ENCODE results near the gene GALNT17.

DNA sequence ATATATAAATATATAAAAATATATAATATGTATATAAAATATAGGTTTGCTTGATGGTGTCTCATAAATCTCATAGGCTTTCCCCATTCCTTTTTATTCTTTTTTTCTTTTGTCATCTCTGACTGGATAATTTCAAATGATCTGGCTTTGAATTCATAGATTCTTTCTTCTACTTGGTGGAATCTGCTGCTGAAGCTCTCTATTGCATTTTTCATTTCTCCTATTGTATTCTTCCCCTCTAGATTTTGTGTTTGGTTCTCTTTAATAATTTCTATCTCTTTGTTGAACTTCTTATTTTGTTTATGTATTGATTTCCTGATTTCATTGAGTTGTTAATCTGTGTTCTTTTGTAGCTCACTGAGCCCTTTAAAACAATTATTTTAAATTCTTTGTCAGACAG lies 629.4 kb downstream of the GALNT17 start:
- no peak for TF ChIP-seq GATA3 (IDR thresholded peaks at IDR 0.05; ENCODE audit: low read depth, low read length)
- no peak for TF ChIP-seq GATA2 (IDR thresholded peaks at IDR 0.05; ENCODE audit: low read depth, low read length)

All from SH-SY5Y (cell line).